ENCODE results near the gene BARD1. TPM values are rescaled to one million over a fixed set of nuclear protein-coding genes. Genes with fewer than 3 reads are reported as not detected.

Gene BARD1
- total and polyA plus RNA-seq, 2 of the 13 experiments (the other 11 are each of a cell fraction or from before 2014, with no cell fraction given), result 5.3 to 30.4 TPM

- no peak overlapping the region for H3K4me3 ChIP-seq (replicated peaks in 1 of 3; ENCODE audit: insufficient read depth in 1 of 3, low read depth in 2 of 3, low read length in 3 of 3)
- no peak overlapping the region for H2AFZ ChIP-seq (ENCODE audit: low read length)
- no TSS peak for BruUV-seq (replicated peaks)
- no peaks in the 10 kb centered on the region for H3K4me1 ChIP-seq (ENCODE audit: insufficient read depth, low read length)
- no peak overlapping the region for H3K27ac ChIP-seq (ENCODE audit: extremely low read length, insufficient read depth, low read length)
- no peaks in the 10 kb centered on the region for H3K36me3 ChIP-seq (replicated peaks in 1 of 2; ENCODE audit: control insufficient read depth in 1 of 2, insufficient read depth in 2 of 2, low read length in 2 of 2)
- H4K20me1 ChIP-seq (ENCODE audit: insufficient read depth, low read length), result no peaks in the 10 kb centered on the region
- ChIA-PET CTCF (ENCODE audit: low intra/inter-chr PET ratio, low total read pairs) (no interaction called here), POLR2A (no interaction called here)
- H3K27me3 ChIP-seq (ENCODE audit: control insufficient read depth in 1 of 2, insufficient read depth in 2 of 2, low read length in 2 of 2), result no peaks in the 10 kb centered on the region
- 2% methylated on average over 2 of the region's 2 CpGs for WGBS (ENCODE audit: low lambda C conversion rate)
- in situ Hi-C loops (cut with HindIII; ENCODE audit: extremely low pct_ligation_motif_present, low pct_unique_long_range_greater_than_20kb) (no loop called here), intact Hi-C loops (cut with micrococcal nuclease; ENCODE audit: unreplicated experiment) (no loop called here)
- 0 out of 2 replicates have a peak, but pooled peaks cover 7% of the 10 kb centered on the region for H3K9me3 ChIP-seq (ENCODE audit: low read length)
- no peak overlapping the region for H3K9ac ChIP-seq (ENCODE audit: insufficient read depth, low read depth, low read length)
- DNase-seq (ENCODE audit: low spot score), result no peak
- TF ChIP-seq NFE2L1 (CRISPR knock-in tag; IDR thresholded peaks at IDR 0.05; ENCODE audit: borderline replicate concordance) (no peak), ZBTB7B (CRISPR knock-in tag; IDR thresholded peaks at IDR 0.05) (no peak), ZNF282 (IDR thresholded peaks at IDR 0.05; ENCODE audit: partially characterized antibody) (no peak), REL (CRISPR knock-in tag; conservative IDR thresholded peaks at IDR 0.05) (no peak), ZNF441 (CRISPR knock-in tag; IDR thresholded peaks at IDR 0.05; ENCODE audit: borderline replicate concordance) (no peak), HOMEZ (CRISPR knock-in tag; IDR thresholded peaks at IDR 0.05; ENCODE audit: low read depth) (no peak), HMG20B (CRISPR knock-in tag; conservative IDR thresholded peaks at IDR 0.05) (no peak), HNF4A (CRISPR knock-in tag; IDR thresholded peaks at IDR 0.05) (no peak), FOXM1 (CRISPR knock-in tag; IDR thresholded peaks at IDR 0.05) (no peak)
- TF ChIP-seq, protein P1, sequence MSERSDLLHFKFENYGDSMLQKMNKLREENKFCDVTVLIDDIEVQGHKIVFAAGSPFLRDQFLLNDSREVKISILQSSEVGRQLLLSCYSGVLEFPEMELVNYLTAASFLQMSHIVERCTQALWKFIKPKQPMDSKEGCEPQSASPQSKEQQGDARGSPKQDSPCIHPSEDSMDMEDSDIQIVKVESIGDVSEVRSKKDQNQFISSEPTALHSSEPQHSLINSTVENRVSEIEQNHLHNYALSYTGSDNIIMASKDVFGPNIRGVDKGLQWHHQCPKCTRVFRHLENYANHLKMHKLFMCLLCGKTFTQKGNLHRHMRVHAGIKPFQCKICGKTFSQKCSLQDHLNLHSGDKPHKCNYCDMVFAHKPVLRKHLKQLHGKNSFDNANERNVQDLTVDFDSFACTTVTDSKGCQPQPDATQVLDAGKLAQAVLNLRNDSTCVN (CRISPR knock-in tag; IDR thresholded peaks at IDR 0.05; ENCODE audit: borderline replicate concordance), result no peak
- no peak for ATAC-seq
- H3K4me2 ChIP-seq (ENCODE audit: low read depth, low read length), result no peak overlapping the region
- no peak for FAIRE-seq
- H3K79me2 ChIP-seq (ENCODE audit: insufficient read depth, low read length), result no peaks in the 10 kb centered on the region
These were observed 110.2 kb downstream of the BARD1 start for GRCh38 chr2:214699236-214699635.
